Esophagus muscularis mucosa (tissue), 4 donors: Measurements from ENCODE around the gene DFFB. TPM values are rescaled to one million over a fixed set of nuclear protein-coding genes. Genes with fewer than 3 reads are reported as not detected.

Experiments
- DNase-seq: peaks from one replicate; pipeline ENCODE4 v3.0.0-alpha.2; 2017; ENCODE audit errors: extremely low spot score
- H3K27ac ChIP-seq, 4 donors: fragments of 200-600 bp; sonication (generic); replicated peaks in 1 of 4; 1 replicate in 3 of 4; 2 replicates in 1 of 4; pipeline ENCODE4 v1.5.1; 2016 to 2019; ENCODE audit warnings: mild to moderate bottlenecking in 1 of 4
- H3K27me3 ChIP-seq, 4 donors: fragments of 200-600 bp; sonication (generic); one replicate each; pipeline versions ENCODE4 v1.5.1 to v1.6.0; 2016 to 2019
- H3K36me3 ChIP-seq, 4 donors: fragments of 200-600 bp; sonication (generic); one replicate each; pipeline ENCODE4 v1.5.1; 2016 to 2019
- H3K4me1 ChIP-seq, 4 donors: fragments of 200-600 bp; sonication (generic); one replicate each; pipeline ENCODE4 v1.5.1; 2016 to 2019
- H3K4me3 ChIP-seq, 4 donors: fragments of 200-600 bp; sonication (generic); 1 replicate in 2 of 4; 2 replicates in 2 of 4; pipeline ENCODE4 v1.5.1; 2016 to 2019; ENCODE audit warnings: mild to moderate bottlenecking in 4 of 4, moderate library complexity in 1 of 4
- H3K9me3 ChIP-seq, 4 donors: fragments of 200-600 bp; sonication (generic); 1 replicate in 3 of 4; 2 replicates in 1 of 4; pipeline ENCODE4 v1.5.1; 2016 to 2019
- EP300 ChIP-seq: sonication (generic); formaldehyde crosslinking; IDR thresholded peaks from one replicate; pipeline ENCODE4 v1.6.1; 2017; ENCODE audit warnings: antibody characterized with exemption
- POLR2A ChIP-seq: fragments of 450-650 bp; IDR thresholded peaks from one replicate; pipeline ENCODE4 v1.6.1; 2017; ENCODE audit warnings: antibody characterized with exemption, moderate library complexity, mild to moderate bottlenecking, low read depth
- POLR2AphosphoS5 ChIP-seq, 2 donors: sonication (generic); formaldehyde crosslinking; IDR thresholded peaks; one replicate each; pipeline ENCODE4 v1.6.1; 2017; ENCODE audit warnings: antibody characterized with exemption in 2 of 2
- WGBS: methylation state at CpG from one replicate; pipeline ENCODE4 v1.1.5; 2018; 5-methylcytosine and 5-hydroxymethylcytosine counted together
- intact Hi-C: fragments of 100-400 bp; cut with DNase I; formaldehyde crosslinking; loops from one replicate; pipeline ENCODE4 v1.15.1; 2023
- total RNA-seq, 4 donors: library from RNA; depleted of rRNA; stranded (reverse); fragments of >200 nt; gene quantifications; one replicate each; pipeline versions ENCODE4 v1.1.0 to v1.2.1, GENCODE V29; 2016
- TF ChIP-seq, protein P1 (sequence below), 3 experiments: fragments of 200-600 bp in 2 of 3; fragments of 450-650 bp in 1 of 3; sonication (generic) in 2 of 3; IDR thresholded peaks; one replicate each; pipeline ENCODE4 v1.5.1; 2017 to 2019; ENCODE audit warnings: antibody characterized with exemption in 3 of 3, mild to moderate bottlenecking in 2 of 3, moderate library complexity in 1 of 3

Gene DFFB
- total RNA-seq, 4 donors from 2014 or later: 5.0 to 13.4 (median 5.2) TPM

DNA sequence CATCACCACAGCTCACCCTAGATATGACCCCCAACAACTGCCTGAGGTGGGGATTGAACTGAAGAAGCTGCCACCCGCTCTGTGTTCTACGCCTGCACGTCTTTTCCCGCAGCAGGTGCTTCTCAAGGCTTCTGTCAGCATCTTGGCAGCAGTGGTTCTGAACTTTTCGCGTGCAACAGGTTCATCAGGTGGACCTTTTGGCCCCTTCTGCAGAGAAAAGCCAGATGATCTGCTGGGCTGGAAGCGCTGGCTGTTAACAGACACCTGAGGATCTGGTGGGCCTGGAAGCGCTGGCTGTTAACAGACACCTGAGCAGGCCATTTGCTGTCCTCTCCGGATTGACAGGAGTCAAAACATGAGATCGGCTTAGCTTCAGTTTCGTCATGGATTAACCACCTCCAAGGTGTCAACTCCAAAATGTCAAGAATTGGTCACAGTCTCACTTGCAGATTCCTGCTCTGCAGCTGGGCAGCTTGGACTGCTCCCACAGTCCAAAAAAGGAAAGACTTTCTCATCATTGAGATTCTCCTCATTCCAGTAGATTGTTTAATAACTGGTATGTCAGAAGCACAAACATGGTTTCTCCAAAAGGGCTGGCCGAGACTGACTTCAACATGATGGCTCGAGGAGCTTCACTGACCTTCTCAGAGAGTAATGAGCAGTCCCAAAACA lies 38.1 kb downstream of the DFFB start:
- peak overlapping the region; percentile 70 to 83 (median 77) for H3K27ac ChIP-seq
- intact Hi-C loops: loop anchor here (10.0 kb wide), 1 partner anchor 101 kb away; the partner anchor contains the start of gene LRRC47
- H3K4me3 ChIP-seq: no peak overlapping the region
- H3K4me1 ChIP-seq: peaks cover 10 to 61% (median 54%) of the 10 kb centered on the region in 4 donors
- H3K9me3 ChIP-seq: peaks cover 0 to 11% (median 5%) of the 10 kb centered on the region in 4 donors
- TF ChIP-seq POLR2A (no peak), POLR2AphosphoS5 (IDR thresholded peaks at IDR 0.05) (peak in 1 of 2 donors; percentile 31)
- TF ChIP-seq, protein P1, sequence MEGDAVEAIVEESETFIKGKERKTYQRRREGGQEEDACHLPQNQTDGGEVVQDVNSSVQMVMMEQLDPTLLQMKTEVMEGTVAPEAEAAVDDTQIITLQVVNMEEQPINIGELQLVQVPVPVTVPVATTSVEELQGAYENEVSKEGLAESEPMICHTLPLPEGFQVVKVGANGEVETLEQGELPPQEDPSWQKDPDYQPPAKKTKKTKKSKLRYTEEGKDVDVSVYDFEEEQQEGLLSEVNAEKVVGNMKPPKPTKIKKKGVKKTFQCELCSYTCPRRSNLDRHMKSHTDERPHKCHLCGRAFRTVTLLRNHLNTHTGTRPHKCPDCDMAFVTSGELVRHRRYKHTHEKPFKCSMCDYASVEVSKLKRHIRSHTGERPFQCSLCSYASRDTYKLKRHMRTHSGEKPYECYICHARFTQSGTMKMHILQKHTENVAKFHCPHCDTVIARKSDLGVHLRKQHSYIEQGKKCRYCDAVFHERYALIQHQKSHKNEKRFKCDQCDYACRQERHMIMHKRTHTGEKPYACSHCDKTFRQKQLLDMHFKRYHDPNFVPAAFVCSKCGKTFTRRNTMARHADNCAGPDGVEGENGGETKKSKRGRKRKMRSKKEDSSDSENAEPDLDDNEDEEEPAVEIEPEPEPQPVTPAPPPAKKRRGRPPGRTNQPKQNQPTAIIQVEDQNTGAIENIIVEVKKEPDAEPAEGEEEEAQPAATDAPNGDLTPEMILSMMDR (IDR thresholded peaks at IDR 0.05): no peak
- no peak for DNase-seq
- no peaks in the 10 kb centered on the region for H3K27me3 ChIP-seq
- WGBS: 54% methylated on average over 12 of the region's 13 CpGs
- H3K36me3 ChIP-seq: peaks cover 5 to 24% (median 13%) of the 10 kb centered on the region in 4 donors

DNA sequence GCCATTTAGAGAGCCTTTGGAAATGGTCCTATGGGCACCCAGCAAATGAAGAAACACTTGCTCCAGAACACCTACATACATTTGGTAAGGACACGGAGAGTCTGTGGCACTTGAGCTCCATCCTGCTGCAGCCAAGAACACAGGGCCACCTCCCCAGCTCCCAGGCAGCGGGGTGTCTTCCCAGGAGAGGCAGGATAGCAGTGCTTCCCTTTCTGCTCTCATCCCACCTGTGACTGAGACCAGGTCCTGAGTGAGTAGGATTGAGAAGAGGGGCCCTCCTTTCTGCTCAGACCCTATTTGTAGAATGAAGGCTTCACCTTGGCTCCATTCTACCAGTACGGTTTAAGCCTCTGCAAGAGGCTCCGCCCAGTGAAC lies 38.7 kb downstream of the DFFB start:
- peaks cover 0 to 19% (median 8%) of the 10 kb centered on the region in 4 donors for H3K36me3 ChIP-seq
- peaks cover 10 to 61% (median 52%) of the 10 kb centered on the region in 4 donors for H3K4me1 ChIP-seq
- WGBS: 100% methylated on average over 3 of the region's 4 CpGs
- peaks cover 0 to 11% (median 5%) of the 10 kb centered on the region in 4 donors for H3K9me3 ChIP-seq
- intact Hi-C loops: loop anchor here (10.0 kb wide), 1 partner anchor 101 kb away; the partner anchor contains the start of gene LRRC47
- no peak for DNase-seq
- no peak overlapping the region for H3K4me3 ChIP-seq
- no peaks in the 10 kb centered on the region for H3K27me3 ChIP-seq
- TF ChIP-seq EP300 (no peak), POLR2A (no peak), POLR2AphosphoS5 (IDR thresholded peaks at IDR 0.05) (no peak)
- TF ChIP-seq, protein P1 (IDR thresholded peaks at IDR 0.05): no peak
- H3K27ac ChIP-seq: peak overlapping the region; percentile 70 to 83 (median 77)

DNA sequence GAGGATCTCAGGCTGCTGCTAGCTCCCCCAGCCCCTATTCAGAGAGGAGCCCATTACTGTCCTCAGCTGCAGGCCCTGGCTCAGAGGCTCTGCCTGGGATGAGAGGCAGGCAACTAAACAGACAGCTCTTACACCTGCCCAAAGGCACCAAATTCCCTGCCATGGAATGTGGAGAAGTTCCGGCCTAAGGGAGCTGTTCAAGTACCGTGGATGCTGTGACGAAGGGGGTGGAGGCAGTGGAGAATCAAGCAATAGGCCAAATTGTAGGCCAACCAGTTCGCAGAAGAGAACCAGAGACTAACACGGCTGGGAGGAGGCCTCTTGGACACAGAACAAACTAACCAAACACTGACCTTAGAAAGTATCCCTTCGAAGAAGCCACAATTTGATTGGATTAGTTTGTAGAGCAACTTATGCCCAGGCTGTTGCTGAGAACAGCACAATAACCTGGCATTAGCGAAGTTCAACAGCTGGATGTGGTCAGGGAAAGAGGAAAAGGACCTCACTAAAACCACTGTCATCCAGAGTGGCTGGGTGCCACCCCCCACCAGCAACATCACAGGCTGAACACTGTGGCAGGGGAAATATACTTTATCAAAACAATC lies 39.2 kb downstream of the DFFB start:
- peak overlapping the region; percentile 70 to 83 (median 77) for H3K27ac ChIP-seq
- WGBS: 86% methylated on average over 7 of the region's 7 CpGs
- intact Hi-C loops: loop anchor here (10.0 kb wide), 1 partner anchor 102 kb away; the partner anchor contains the start of gene LRRC47

DNA sequence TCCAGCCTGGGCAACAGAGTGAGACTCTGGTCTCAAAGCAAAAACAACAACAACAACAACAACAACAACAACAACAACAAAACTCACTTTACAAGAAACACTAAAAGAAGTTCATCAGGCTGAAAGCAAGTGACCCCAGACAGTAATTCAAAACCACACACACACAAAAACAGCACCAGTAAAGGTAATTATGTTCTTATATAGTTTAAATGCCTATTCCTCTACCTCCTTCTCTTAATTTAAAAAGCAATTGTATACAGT lies 41.1 kb downstream of the DFFB start:
- Histone ChIP-seq H3K27ac (no peak overlapping the region), H3K27me3 (no peaks in the 10 kb centered on the region), H3K4me3 (no peak overlapping the region), H3K36me3 (peaks cover 0 to 8% (median 0%) of the 10 kb centered on the region in 4 donors), H3K4me1 (peaks cover 7 to 52% (median 46%) of the 10 kb centered on the region in 4 donors), H3K9me3 (peaks cover 0 to 11% (median 5%) of the 10 kb centered on the region in 4 donors)
- intact Hi-C loops: loop anchor here (10.0 kb wide), 1 partner anchor 104 kb away; the partner anchor contains the start of gene LRRC47
- TF ChIP-seq POLR2AphosphoS5 (IDR thresholded peaks at IDR 0.05) (no peak), EP300 (no peak), POLR2A (no peak)
- TF ChIP-seq, protein P1 (IDR thresholded peaks at IDR 0.05): no peak
- no peak for DNase-seq

More for the DNA sequence above, 39.2 kb downstream of the DFFB start:
- no peak overlapping the region for H3K4me3 ChIP-seq
- peaks cover 0 to 11% (median 5%) of the 10 kb centered on the region in 4 donors for H3K9me3 ChIP-seq
- DNase-seq: no peak
- TF ChIP-seq, protein P1 (IDR thresholded peaks at IDR 0.05): no peak
- no peak for TF ChIP-seq EP300
- H3K36me3 ChIP-seq: peaks cover 0 to 13% (median 2%) of the 10 kb centered on the region in 4 donors
- H3K4me1 ChIP-seq: peaks cover 10 to 62% (median 55%) of the 10 kb centered on the region in 4 donors
- no peaks in the 10 kb centered on the region for H3K27me3 ChIP-seq
